ENCODE results near the gene PCDHA6.

DNA sequence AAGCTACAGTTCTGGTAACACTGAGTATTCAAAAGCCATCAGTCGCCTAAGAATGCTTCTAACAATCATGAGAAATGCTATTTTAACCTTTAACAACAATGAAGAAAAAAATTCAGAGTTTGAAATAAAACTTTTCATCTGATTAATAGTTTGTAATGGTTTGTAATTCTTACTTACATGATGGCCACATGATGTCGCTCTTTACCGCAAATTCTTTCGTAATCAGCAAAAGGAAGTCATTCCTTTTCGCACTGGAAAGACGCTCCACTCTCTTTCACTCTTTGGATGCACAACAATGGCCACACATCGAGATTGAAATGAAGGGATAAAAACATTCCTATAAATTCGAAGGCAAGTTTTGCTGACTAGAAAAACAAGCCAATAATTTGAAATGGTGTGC, 6.2 kb downstream of the PCDHA6 start, which contains the start of gene PCDHA7:
- TF ChIP-seq EZH2 (IDR thresholded peaks at IDR 0.05), result no peak
- TF ChIP-seq POLR2AphosphoS5 (IDR thresholded peaks at IDR 0.05; ENCODE audit: borderline replicate concordance, low read depth, low read length), result no peak
- TF ChIP-seq FOXP2 (optimal IDR thresholded peaks at IDR 0.05; ENCODE audit: control extremely low read depth, extremely low read length, insufficient read depth), result no peak

Measured in SK-N-MC (cell line).